Measurements from ENCODE around the gene ZMAT1.

- TF ChIP-seq CTCF (IDR thresholded peaks at IDR 0.05) (no peak), POLR2A (IDR thresholded peaks at IDR 0.05) (no peak)
Observed at GRCh38 chrX:101925733-101926132, 6.1 kb downstream of the ZMAT1 start.
